Measurements from ENCODE around the gene PNMT.

The PNMT gene

DNA sequence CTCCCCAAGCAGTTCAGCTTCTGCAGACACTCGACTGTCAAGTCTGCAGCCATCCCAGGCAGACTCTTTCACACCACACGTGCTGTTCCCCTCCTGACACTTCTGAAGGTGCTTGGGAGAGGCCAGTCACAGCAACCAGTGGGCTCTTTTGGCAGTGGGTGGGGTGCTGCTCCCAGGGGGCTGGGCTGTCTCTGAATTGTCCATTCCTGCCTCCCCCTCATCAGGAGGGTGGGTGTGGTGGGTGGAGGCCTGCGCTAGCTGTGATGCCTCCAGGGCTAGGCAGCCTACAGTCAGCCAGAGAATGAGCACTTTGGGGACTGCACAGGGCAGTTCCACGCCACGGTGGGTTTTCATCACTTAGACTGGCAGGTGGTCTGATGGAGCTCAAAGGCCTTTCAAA, 21.0 kb upstream of the PNMT start:
- no peak overlapping the region for H3K4me3 ChIP-seq (ENCODE audit: low read depth, low read length)
- no peak for DNase-seq (ENCODE audit: low read depth)
- no peak for TF ChIP-seq CTCF (IDR thresholded peaks at IDR 0.05; ENCODE audit: control insufficient read depth, extremely low read depth, insufficient read depth)

DNA sequence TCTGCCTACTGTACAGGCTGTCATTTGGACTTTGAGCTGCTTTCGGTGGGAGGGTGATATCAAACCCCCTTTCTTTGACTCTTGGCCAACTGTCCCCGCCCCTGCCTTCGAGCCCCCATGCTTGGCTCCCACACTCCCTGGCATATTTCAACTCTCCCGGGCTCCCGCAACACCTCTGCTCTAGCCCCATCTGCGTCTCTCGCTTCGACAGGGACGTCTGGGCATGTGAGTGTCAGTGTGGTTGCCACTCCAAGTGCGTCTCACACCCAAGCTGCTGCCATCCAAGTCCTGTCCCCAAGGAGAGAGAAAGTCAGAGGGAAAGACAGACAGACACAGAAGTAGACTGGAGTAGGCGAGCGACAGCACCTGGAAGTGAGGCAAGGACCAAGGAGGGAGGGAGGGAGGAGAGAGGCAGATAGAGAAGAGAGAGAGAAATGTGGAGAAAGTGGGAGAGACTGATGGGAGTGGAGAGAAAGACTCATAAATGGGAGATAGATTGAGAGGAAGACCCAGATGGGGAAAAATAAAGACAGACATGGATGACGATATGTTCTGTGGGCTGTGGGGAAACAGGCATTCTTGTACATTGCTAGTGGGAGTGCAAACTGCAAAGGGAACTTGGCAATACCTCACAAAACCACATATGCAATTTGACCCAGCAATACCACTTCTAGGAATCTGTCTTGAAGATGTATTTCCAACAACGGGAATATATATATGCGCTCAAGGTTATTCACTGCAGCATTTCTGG, 19.5 kb upstream of the PNMT start:
- no peak overlapping the region for H3K4me3 ChIP-seq (ENCODE audit: low read depth, low read length)
- DNase-seq (ENCODE audit: low read depth), result no peak
- TF ChIP-seq CTCF (IDR thresholded peaks at IDR 0.05; ENCODE audit: control insufficient read depth, extremely low read depth, insufficient read depth), result no peak

DNA sequence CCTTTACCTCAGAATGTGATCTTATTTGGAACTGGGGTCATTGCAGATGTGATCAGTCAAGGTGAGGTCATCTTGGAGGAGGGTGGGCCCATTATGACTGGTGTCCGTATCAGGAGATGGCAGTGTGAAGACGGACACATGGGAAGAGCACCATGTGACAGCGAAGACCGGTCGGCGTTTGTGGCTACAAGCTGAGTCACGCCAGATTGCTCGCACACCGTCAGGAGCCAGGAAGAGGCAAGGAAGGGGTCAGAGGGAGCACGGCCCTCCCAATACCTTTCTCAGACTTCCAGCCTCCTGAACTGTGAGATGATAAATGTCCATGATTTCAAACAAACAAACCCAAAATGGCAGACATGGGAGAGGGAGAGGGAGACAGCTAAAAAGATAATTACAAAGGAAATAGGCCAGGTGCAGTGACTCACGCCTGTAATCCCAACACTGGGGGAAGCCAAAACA, 18.1 kb upstream of the PNMT start:
- H3K4me3 ChIP-seq (ENCODE audit: low read depth, low read length), result no peak overlapping the region
- TF ChIP-seq CTCF (IDR thresholded peaks at IDR 0.05; ENCODE audit: control insufficient read depth, extremely low read depth, insufficient read depth), result no peak
- no peak for DNase-seq (ENCODE audit: low read depth)

DNA sequence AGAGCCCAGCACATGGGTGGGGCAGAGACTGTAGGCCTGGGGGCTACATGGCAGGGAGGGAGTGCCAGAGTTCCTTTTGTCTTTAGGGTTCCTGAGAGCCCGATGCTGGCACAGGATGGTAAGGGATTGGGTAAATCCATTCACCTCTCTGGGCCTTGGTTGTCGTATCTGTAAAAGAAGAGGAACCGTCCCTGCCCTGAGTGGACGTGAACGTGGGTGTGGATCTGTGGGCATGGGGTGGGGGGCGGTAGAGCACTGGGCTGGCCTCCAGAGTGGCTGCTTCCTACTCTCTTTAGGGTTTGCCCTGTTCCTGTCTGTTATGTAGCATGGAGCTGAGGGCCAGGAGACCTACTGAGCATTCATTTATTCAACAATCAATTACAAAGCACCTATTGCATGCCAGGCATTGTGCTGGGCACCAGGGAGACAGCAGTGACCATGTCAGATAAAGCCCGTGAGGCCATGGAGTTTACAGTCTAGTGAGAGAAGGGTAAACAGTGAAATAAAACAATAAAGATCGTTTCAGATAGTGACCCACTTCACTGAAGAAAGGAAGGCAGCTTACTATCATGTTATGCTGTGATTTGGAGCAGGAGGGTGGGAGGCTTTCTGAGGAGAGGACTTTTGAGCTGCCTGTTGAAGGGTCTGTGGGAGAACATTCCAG, 16.2 kb upstream of the PNMT start:
- no peak overlapping the region for H3K4me3 ChIP-seq (ENCODE audit: low read depth, low read length)
- no peak for TF ChIP-seq CTCF (IDR thresholded peaks at IDR 0.05; ENCODE audit: control insufficient read depth, extremely low read depth, insufficient read depth)
- peak; percentile 75 for DNase-seq (ENCODE audit: low read depth)

- DNase-seq (ENCODE audit: low read depth), result no peak
- H3K4me3 ChIP-seq (ENCODE audit: low read depth, low read length), result no peak overlapping the region
- TF ChIP-seq CTCF (IDR thresholded peaks at IDR 0.05; ENCODE audit: control insufficient read depth, extremely low read depth, insufficient read depth), result no peak
These were observed 15.5 kb upstream of the PNMT start for GRCh38 chr17:39652587-39653315.

- no peak for TF ChIP-seq CTCF (IDR thresholded peaks at IDR 0.05; ENCODE audit: control insufficient read depth, extremely low read depth, insufficient read depth)
- no peak overlapping the region for H3K4me3 ChIP-seq (ENCODE audit: low read depth, low read length)
- DNase-seq (ENCODE audit: low read depth), result no peak
These were observed 15.0 kb upstream of the PNMT start for GRCh38 chr17:39653316-39653661.

Measured in LNCaP clone FGC (cell line).